Testis (tissue), 3 donors: ENCODE measurements around the gene SAP30BP. TPM values are rescaled to one million over a fixed set of nuclear protein-coding genes. Genes with fewer than 3 reads are reported as not detected.

Experiments used
- DNase-seq: peaks from one replicate; pipeline ENCODE4 v3.0.0-alpha.2; 2019
- H3K27ac ChIP-seq, 2 donors: fragments of 200-600 bp; sonication (generic); one replicate each; pipeline ENCODE4 v1.5.1; 2019
- H3K27me3 ChIP-seq: fragments of 200-600 bp; sonication (generic); one replicate; pipeline ENCODE4 v1.5.1; 2019
- H3K36me3 ChIP-seq: fragments of 200-600 bp; sonication (generic); one replicate; pipeline ENCODE4 v1.5.1; 2017; ENCODE audit warnings: low read depth; ENCODE audit errors: missing control alignments
- H3K4me1 ChIP-seq: fragments of 200-600 bp; sonication (generic); one replicate; pipeline ENCODE4 v1.5.1; 2019
- H3K4me3 ChIP-seq, 2 donors: fragments of 200-600 bp; sonication (generic); one replicate each; pipeline ENCODE4 v1.5.1; 2017 to 2019
- H3K9me3 ChIP-seq: fragments of 200-600 bp; sonication (generic); one replicate; pipeline ENCODE4 v1.5.1; 2017
- POLR2A ChIP-seq: fragments of 450-650 bp; IDR thresholded peaks from one replicate; pipeline ENCODE4 v1.6.1; 2017; ENCODE audit warnings: antibody characterized with exemption, mild to moderate bottlenecking, moderate library complexity
- WGBS, 2 donors: methylation state at CpG; one replicate each; pipeline ENCODE4 v1.1.5; 2018; 5-methylcytosine and 5-hydroxymethylcytosine counted together
- intact Hi-C: fragments of 100-400 bp; cut with DNase I; formaldehyde crosslinking; loops from one replicate; pipeline ENCODE4 v1.15.1; 2023; ENCODE audit warnings: low total_unique reads
- polyA plus RNA-seq: library from polyadenylated mRNA; stranded (reverse); fragments of 350-450 nt; fragmentation: Illumina TruSeq; extraction: RNeasy Lipid Tissue Mini Kit (QIAGEN cat#74804); gene quantifications from one replicate; pipeline ENCODE4 v1.2.3, GENCODE V29; 2014; ENCODE audit warnings: low read depth, low replicate concordance; ENCODE audit not compliant: insufficient read depth
- total RNA-seq, 2 donors: library from RNA; depleted of rRNA; stranded (reverse); fragments of >200 nt; gene quantifications; one replicate each; pipeline ENCODE4 v1.2.3, GENCODE V29; 2016
- TF ChIP-seq, protein P1 (sequence below), 3 experiments: fragments of 450-650 bp in 2 of 3; fragments of 200-600 bp in 1 of 3; sonication (generic) in 1 of 3; IDR thresholded peaks; one replicate each; pipeline ENCODE4 v1.5.1; 2016 to 2019; ENCODE audit warnings: antibody characterized with exemption in 3 of 3, mild to moderate bottlenecking in 2 of 3, moderate library complexity in 1 of 3

The SAP30BP gene
- total and polyA plus RNA-seq, 3 donors from 2014 or later, result 78.4 to 95.9 (median 86.9) TPM

- no peak for DNase-seq
- Histone ChIP-seq H3K4me1 (peaks cover 2% of the 10 kb centered on the region), H3K4me3 (peak within 1 kb of the TSS; percentile 32 to 47), H3K9me3 (no peaks in the 10 kb centered on the region), H3K27me3 (no peaks in the 10 kb centered on the region), H3K36me3 (no peaks in the 10 kb centered on the region), H3K27ac (no peak within 1 kb of the TSS)
- intact Hi-C loops, result no loop called here
- TF ChIP-seq, protein P1, sequence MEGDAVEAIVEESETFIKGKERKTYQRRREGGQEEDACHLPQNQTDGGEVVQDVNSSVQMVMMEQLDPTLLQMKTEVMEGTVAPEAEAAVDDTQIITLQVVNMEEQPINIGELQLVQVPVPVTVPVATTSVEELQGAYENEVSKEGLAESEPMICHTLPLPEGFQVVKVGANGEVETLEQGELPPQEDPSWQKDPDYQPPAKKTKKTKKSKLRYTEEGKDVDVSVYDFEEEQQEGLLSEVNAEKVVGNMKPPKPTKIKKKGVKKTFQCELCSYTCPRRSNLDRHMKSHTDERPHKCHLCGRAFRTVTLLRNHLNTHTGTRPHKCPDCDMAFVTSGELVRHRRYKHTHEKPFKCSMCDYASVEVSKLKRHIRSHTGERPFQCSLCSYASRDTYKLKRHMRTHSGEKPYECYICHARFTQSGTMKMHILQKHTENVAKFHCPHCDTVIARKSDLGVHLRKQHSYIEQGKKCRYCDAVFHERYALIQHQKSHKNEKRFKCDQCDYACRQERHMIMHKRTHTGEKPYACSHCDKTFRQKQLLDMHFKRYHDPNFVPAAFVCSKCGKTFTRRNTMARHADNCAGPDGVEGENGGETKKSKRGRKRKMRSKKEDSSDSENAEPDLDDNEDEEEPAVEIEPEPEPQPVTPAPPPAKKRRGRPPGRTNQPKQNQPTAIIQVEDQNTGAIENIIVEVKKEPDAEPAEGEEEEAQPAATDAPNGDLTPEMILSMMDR (IDR thresholded peaks at IDR 0.05), result no peak
- TF ChIP-seq POLR2A, result no peak
- 2 to 7% methylated on average over 4 to 60 of the region's 70 CpGs for WGBS, 2 donors
Measured at GRCh38 chr17:75720656-75721462, 53.7 kb downstream of the SAP30BP start, which contains the start of gene ITGB4. Gene ITGB4 (plus strand): TSS chr17:75721459. CDS start chr17:75724704, 3,245 bp downstream.

GRCh38 chr17:75721463-75722011 is 54.4 kb downstream of the SAP30BP start:
- Histone ChIP-seq H3K9me3 (no peaks in the 10 kb centered on the region), H3K4me3 (peak overlapping the region; percentile 32 to 47), H3K27me3 (no peaks in the 10 kb centered on the region), H3K4me1 (peaks cover 2% of the 10 kb centered on the region), H3K36me3 (no peaks in the 10 kb centered on the region), H3K27ac (no peak overlapping the region)
- DNase-seq, result no peak
- intact Hi-C loops, result no loop called here
- WGBS, 2 donors, result 22 to 28% methylated on average over 4 to 28 of the region's 33 CpGs
- TF ChIP-seq POLR2A, result no peak
- TF ChIP-seq, protein P1 (IDR thresholded peaks at IDR 0.05), result no peak

GRCh38 chr17:75722076-75722475 is 54.9 kb downstream of the SAP30BP start:
- H3K27me3 ChIP-seq, result no peaks in the 10 kb centered on the region
- H3K4me1 ChIP-seq, result peaks cover 2% of the 10 kb centered on the region
- intact Hi-C loops, result no loop called here
- DNase-seq, result no peak
- H3K4me3 ChIP-seq, result no peak overlapping the region
- no peak for TF ChIP-seq POLR2A
- TF ChIP-seq, protein P1 (IDR thresholded peaks at IDR 0.05), result no peak
- H3K9me3 ChIP-seq, result no peaks in the 10 kb centered on the region
- no peak overlapping the region for H3K27ac ChIP-seq
- WGBS, 2 donors, result 73 to 82% methylated on average over 5 of the region's 5 CpGs
- H3K36me3 ChIP-seq, result no peaks in the 10 kb centered on the region

- 88 to 96% methylated on average over 9 of the region's 9 CpGs for WGBS, 2 donors
- no peak overlapping the region for H3K27ac ChIP-seq
- TF ChIP-seq, protein P1 (IDR thresholded peaks at IDR 0.05), result no peak
- no peak for TF ChIP-seq POLR2A
- DNase-seq, result no peak
- H3K27me3 ChIP-seq, result no peaks in the 10 kb centered on the region
- H3K4me1 ChIP-seq, result peaks cover 2% of the 10 kb centered on the region
- no peak overlapping the region for H3K4me3 ChIP-seq
- H3K9me3 ChIP-seq, result no peaks in the 10 kb centered on the region
- H3K36me3 ChIP-seq, result no peaks in the 10 kb centered on the region
- intact Hi-C loops, result no loop called here
Measured at GRCh38 chr17:75722542-75723095, 55.5 kb downstream of the SAP30BP start.
